ENCODE data around the gene HTR1A. TPM values are rescaled to one million over a fixed set of nuclear protein-coding genes. Genes with fewer than 3 reads are reported as not detected.

The HTR1A gene
- total and polyA plus RNA-seq, 2 experiments from 2014 or later: 0.57 TPM; not detected in 1

DNA sequence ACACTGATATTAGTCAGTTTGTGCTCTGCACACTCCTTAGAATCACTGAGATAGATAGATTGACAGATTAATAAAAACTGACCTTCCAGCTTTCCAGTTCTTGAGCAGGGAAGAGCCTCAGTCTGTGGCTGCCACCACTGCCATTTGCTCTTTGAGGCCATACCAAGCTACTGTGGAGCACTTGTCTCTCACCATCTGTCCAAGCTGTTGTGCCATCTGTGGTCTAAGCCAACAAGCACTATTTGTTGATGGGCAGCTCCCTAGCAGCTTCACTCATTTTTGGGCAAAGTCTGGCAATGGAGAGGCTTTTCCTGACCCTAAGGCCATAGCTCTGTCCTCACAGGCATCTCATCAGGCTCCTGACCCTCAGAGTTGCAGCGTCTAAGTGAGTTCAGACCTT is 30.4 kb downstream of the HTR1A start:
- 87% methylated on average over 1 of the region's 1 CpG for whole genome bisulfite sequencing (ENCODE audit: low lambda C conversion rate, missing lambda C conversion rate)
- H3K79me2 ChIP-seq: no peaks in the 10 kb centered on the region
- H3K27ac ChIP-seq: no peak overlapping the region
- no peak overlapping the region for H2AFZ ChIP-seq
- H3K9me3 ChIP-seq (ENCODE audit: low read depth): no peaks in the 10 kb centered on the region
- no peak overlapping the region for H3K4me3 ChIP-seq
- H3K36me3 ChIP-seq (replicated peaks; ENCODE audit: insufficient read depth, low read depth): no peaks in the 10 kb centered on the region
- TF ChIP-seq, protein P1, sequence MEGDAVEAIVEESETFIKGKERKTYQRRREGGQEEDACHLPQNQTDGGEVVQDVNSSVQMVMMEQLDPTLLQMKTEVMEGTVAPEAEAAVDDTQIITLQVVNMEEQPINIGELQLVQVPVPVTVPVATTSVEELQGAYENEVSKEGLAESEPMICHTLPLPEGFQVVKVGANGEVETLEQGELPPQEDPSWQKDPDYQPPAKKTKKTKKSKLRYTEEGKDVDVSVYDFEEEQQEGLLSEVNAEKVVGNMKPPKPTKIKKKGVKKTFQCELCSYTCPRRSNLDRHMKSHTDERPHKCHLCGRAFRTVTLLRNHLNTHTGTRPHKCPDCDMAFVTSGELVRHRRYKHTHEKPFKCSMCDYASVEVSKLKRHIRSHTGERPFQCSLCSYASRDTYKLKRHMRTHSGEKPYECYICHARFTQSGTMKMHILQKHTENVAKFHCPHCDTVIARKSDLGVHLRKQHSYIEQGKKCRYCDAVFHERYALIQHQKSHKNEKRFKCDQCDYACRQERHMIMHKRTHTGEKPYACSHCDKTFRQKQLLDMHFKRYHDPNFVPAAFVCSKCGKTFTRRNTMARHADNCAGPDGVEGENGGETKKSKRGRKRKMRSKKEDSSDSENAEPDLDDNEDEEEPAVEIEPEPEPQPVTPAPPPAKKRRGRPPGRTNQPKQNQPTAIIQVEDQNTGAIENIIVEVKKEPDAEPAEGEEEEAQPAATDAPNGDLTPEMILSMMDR (IDR thresholded peaks at IDR 0.05; ENCODE audit: poor library complexity): no peak
- no peak for TF ChIP-seq EZH2 (IDR thresholded peaks at IDR 0.05; ENCODE audit: borderline replicate concordance)
- H3K4me1 ChIP-seq (ENCODE audit: insufficient read depth): no peaks in the 10 kb centered on the region
- H3K9me2 ChIP-seq (replicated peaks; ENCODE audit: insufficient read depth): no peaks in the 10 kb centered on the region
- no peaks in the 10 kb centered on the region for H4K20me1 ChIP-seq (ENCODE audit: insufficient read depth, poor library complexity, severe bottlenecking)
- H3K27me3 ChIP-seq: no peaks in the 10 kb centered on the region
- DNase-seq (ENCODE audit: low spot score): no peak
- no peak overlapping the region for H3K4me2 ChIP-seq

DNA sequence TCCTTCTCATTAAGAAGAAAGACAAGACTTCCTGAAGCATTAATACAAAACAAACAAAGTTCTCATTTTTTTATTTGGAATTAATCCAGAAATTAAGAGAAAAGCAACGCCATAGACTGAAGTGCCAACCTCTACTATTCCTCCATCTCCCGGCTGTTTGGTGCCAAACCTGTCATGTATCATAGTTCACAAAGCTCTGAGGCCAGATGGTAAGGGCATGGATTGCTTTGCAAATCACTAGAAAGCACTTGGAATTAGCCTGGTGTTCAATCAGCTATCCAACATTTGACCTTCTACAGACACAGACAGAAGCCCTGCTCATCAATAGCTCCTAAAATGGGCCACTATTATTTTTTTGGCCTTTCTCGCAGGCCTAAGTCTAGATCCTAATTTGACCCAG is 33.8 kb downstream of the HTR1A start:
- H3K9me3 ChIP-seq (ENCODE audit: low read depth): no peaks in the 10 kb centered on the region
- H2AFZ ChIP-seq: no peak overlapping the region
- WGBS (ENCODE audit: low lambda C conversion rate, missing lambda C conversion rate): 93% methylated on average over 3 of the region's 3 CpGs
- H4K20me1 ChIP-seq (ENCODE audit: insufficient read depth, poor library complexity, severe bottlenecking): no peaks in the 10 kb centered on the region
- H3K4me1 ChIP-seq (ENCODE audit: insufficient read depth): no peaks in the 10 kb centered on the region
- no peak for DNase-seq (ENCODE audit: low spot score)
- TF ChIP-seq EZH2phosphoT487 (IDR thresholded peaks at IDR 0.05; ENCODE audit: low read depth, severe bottlenecking, unreplicated experiment) (no peak), EZH2 (IDR thresholded peaks at IDR 0.05; ENCODE audit: borderline replicate concordance) (no peak)
- TF ChIP-seq, protein P1 (IDR thresholded peaks at IDR 0.05; ENCODE audit: poor library complexity): no peak
- H3K79me2 ChIP-seq: no peaks in the 10 kb centered on the region
- H3K27ac ChIP-seq: no peak overlapping the region
- H3K9me2 ChIP-seq (replicated peaks; ENCODE audit: insufficient read depth): no peaks in the 10 kb centered on the region
- H3K4me3 ChIP-seq: no peak overlapping the region
- H3K27me3 ChIP-seq: no peaks in the 10 kb centered on the region
- no peak overlapping the region for H3K4me2 ChIP-seq
- no peaks in the 10 kb centered on the region for H3K36me3 ChIP-seq (replicated peaks; ENCODE audit: insufficient read depth, low read depth)

DNA sequence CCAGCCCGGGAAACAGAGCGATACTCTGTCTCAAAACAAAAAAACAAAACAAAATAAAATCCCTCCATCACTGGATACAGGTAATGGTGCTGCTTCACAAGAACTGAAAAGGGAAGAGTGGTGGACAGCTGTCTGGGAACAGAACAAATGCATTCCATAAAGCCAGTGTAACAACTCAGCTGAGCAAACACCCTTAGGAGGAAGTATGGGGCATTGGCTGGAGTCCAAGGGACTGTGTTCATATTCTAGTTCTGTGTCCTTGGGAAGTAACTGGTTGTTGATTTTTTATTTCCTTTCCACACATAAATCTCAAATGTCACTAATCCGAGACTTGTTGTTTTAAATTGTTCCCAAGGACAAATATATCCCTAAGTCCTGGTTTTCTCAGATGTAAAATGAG is 38.3 kb downstream of the HTR1A start:
- H3K4me1 ChIP-seq (ENCODE audit: insufficient read depth): no peaks in the 10 kb centered on the region
- H3K36me3 ChIP-seq (replicated peaks; ENCODE audit: insufficient read depth, low read depth): no peaks in the 10 kb centered on the region
- no peak overlapping the region for H3K4me3 ChIP-seq
- 80% methylated on average over 3 of the region's 3 CpGs for WGBS (ENCODE audit: low lambda C conversion rate, missing lambda C conversion rate)
- TF ChIP-seq EZH2 (IDR thresholded peaks at IDR 0.05; ENCODE audit: borderline replicate concordance): no peak
- no peak for TF ChIP-seq EZH2phosphoT487 (IDR thresholded peaks at IDR 0.05; ENCODE audit: low read depth, severe bottlenecking, unreplicated experiment)
- TF ChIP-seq, protein P1 (IDR thresholded peaks at IDR 0.05; ENCODE audit: poor library complexity): no peak
- H3K27ac ChIP-seq: no peak overlapping the region
- H3K9me2 ChIP-seq (replicated peaks; ENCODE audit: insufficient read depth): no peaks in the 10 kb centered on the region
- no peak overlapping the region for H2AFZ ChIP-seq
- DNase-seq (ENCODE audit: low spot score): peak; percentile 34
- H4K20me1 ChIP-seq (ENCODE audit: insufficient read depth, poor library complexity, severe bottlenecking): no peaks in the 10 kb centered on the region
- H3K79me2 ChIP-seq: no peaks in the 10 kb centered on the region
- no peaks in the 10 kb centered on the region for H3K9me3 ChIP-seq (ENCODE audit: low read depth)
- no peaks in the 10 kb centered on the region for H3K27me3 ChIP-seq
- no peak overlapping the region for H3K4me2 ChIP-seq
